Osteoblast (primary cell): Measurements from ENCODE around the gene CCDC8. TPM values are rescaled to one million over a fixed set of nuclear protein-coding genes. Genes with fewer than 3 reads are reported as not detected.
A peak's percentile ranks its signal among the peaks of the same experiment; 100 is the strongest.

Source experiments
- DNase-seq: peaks from one replicate; pipeline ENCODE4 v3.0.0; 2011; ENCODE audit warnings: low spot score, mixed read lengths; ENCODE audit not compliant: insufficient read length; ENCODE audit errors: missing footprints
- H2AFZ ChIP-seq: 2 replicates; pipeline ENCODE4 v1.6.0; 2011; ENCODE audit warnings: mild to moderate bottlenecking, low read length
- H3K27ac ChIP-seq: 2 replicates; pipeline ENCODE4 v1.5.1; 2011; ENCODE audit warnings: mild to moderate bottlenecking, low read depth, low read length, moderate library complexity
- H3K27me3 ChIP-seq: 2 replicates; pipeline ENCODE4 v1.6.0; 2012; ENCODE audit warnings: mild to moderate bottlenecking, control low read depth, inconsistent platforms, low read length, moderate library complexity; ENCODE audit not compliant: insufficient read depth
- H3K36me3 ChIP-seq: 2 replicates; pipeline ENCODE4 v1.5.1; 2011; ENCODE audit warnings: mild to moderate bottlenecking, low read length, control low read depth, moderate library complexity; ENCODE audit not compliant: insufficient read depth
- H3K4me1 ChIP-seq: 2 replicates; pipeline ENCODE4 v1.5.1; 2011; ENCODE audit warnings: mild to moderate bottlenecking, low read length, control low read depth, moderate library complexity; ENCODE audit not compliant: insufficient read depth
- H3K4me2 ChIP-seq: 2 replicates; pipeline ENCODE4 v1.6.0; 2011; ENCODE audit warnings: mild to moderate bottlenecking, low read length; ENCODE audit not compliant: insufficient read depth
- H3K4me3 ChIP-seq: fragments of 200-600 bp; sonication (generic); 3 replicates; pipeline ENCODE4 v1.5.1; 2012; ENCODE audit warnings: mild to moderate bottlenecking, low read length, inconsistent platforms; ENCODE audit not compliant: insufficient read depth
- H3K79me2 ChIP-seq: 2 replicates; pipeline ENCODE4 v1.6.0; 2012; ENCODE audit warnings: mild to moderate bottlenecking, low read length, control low read depth, inconsistent platforms; ENCODE audit not compliant: insufficient read depth
- H3K9me3 ChIP-seq: 2 replicates; pipeline ENCODE4 v1.5.1; 2011; ENCODE audit warnings: low read depth, low read length, control low read depth
- H4K20me1 ChIP-seq: 2 replicates; pipeline ENCODE4 v1.6.0; 2012; ENCODE audit warnings: mild to moderate bottlenecking, low read length, control low read depth; ENCODE audit not compliant: insufficient read depth
- CTCF ChIP-seq: IDR thresholded peaks from 2 replicates; pipeline ENCODE4 v1.5.1; 2011; ENCODE audit warnings: mild to moderate bottlenecking, low read depth, low read length, moderate library complexity; ENCODE audit errors: extremely low read depth
- total RNA-seq: library from RNA; depleted of rRNA; stranded (reverse); fragments of >200 nt; gene quantifications from 2 replicates; pipeline ENCODE4 v1.2.3, GENCODE V29; 2012

The CCDC8 gene
- 17.4 and 22.1 TPM in 2 replicates for total RNA-seq

- peaks cover 11% of the 10 kb centered on the region for H3K79me2 ChIP-seq
- no peaks in the 10 kb centered on the region for H3K27me3 ChIP-seq
- no peak within 1 kb of the TSS for H3K27ac ChIP-seq
- H3K9me3 ChIP-seq, result no peaks in the 10 kb centered on the region
- peak within 1 kb of the TSS; percentile 75 for H2AFZ ChIP-seq
- H3K4me2 ChIP-seq, result peak within 1 kb of the TSS; percentile 83
- H4K20me1 ChIP-seq, result peaks cover 11% of the 10 kb centered on the region
- H3K36me3 ChIP-seq, result no peaks in the 10 kb centered on the region
- H3K4me1 ChIP-seq, result peaks cover 12% of the 10 kb centered on the region
- peak within 1 kb of the TSS; percentile 73 for H3K4me3 ChIP-seq
- no peak for TF ChIP-seq CTCF
- DNase-seq, result peak; percentile 92
Measured at GRCh38 chr19:46413262-46414031, at the start of gene CCDC8. TSS of gene CCDC8 (minus strand) at chr19:46413564. CDS start at chr19:46412810, 754 bp downstream.

DNA sequence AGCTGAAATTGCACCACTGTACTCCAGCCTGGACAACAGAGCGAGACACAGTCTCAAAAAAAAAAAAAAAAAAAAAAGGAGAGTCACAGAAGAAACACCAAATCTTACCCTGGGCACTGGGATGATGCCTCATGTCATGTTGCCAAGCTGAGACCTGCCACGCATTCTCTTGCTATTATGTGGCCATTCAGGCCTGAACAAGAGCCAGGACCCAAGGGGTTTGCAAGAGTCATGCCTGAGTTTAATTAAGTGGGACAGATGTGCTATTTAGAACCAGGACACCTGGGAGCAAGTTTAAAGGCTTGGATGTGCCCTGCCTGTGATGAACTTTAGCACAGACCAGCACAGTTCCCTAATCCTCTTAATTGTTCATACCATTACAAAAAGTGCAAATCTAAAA is 48.2 kb upstream of the CCDC8 start:
- no peaks in the 10 kb centered on the region for H3K36me3 ChIP-seq
- no peaks in the 10 kb centered on the region for H3K27me3 ChIP-seq
- H3K4me1 ChIP-seq, result peaks cover 6% of the 10 kb centered on the region
- no peaks in the 10 kb centered on the region for H3K79me2 ChIP-seq
- H4K20me1 ChIP-seq, result no peaks in the 10 kb centered on the region
- H3K27ac ChIP-seq, result no peak overlapping the region
- H3K4me2 ChIP-seq, result no peak overlapping the region
- H3K4me3 ChIP-seq, result no peak overlapping the region
- no peaks in the 10 kb centered on the region for H3K9me3 ChIP-seq
- DNase-seq, result no peak
- no peak overlapping the region for H2AFZ ChIP-seq
- no peak for TF ChIP-seq CTCF

- no peak overlapping the region for H3K4me3 ChIP-seq
- DNase-seq, result no peak
Measured at GRCh38 chr19:46460981-46461380, 47.6 kb upstream of the CCDC8 start.

More at GRCh38 chr19:46460981-46461380, 47.6 kb upstream of the CCDC8 start:
- H3K4me1 ChIP-seq, result peaks cover under 1% of the 10 kb centered on the region
- H3K27me3 ChIP-seq, result no peaks in the 10 kb centered on the region
- H3K4me2 ChIP-seq, result no peak overlapping the region
- no peak overlapping the region for H2AFZ ChIP-seq
- no peaks in the 10 kb centered on the region for H3K9me3 ChIP-seq
- H3K27ac ChIP-seq, result no peak overlapping the region
- no peak for TF ChIP-seq CTCF
- H4K20me1 ChIP-seq, result no peaks in the 10 kb centered on the region
- no peaks in the 10 kb centered on the region for H3K79me2 ChIP-seq
- H3K36me3 ChIP-seq, result no peaks in the 10 kb centered on the region
